Measurements from ENCODE around the gene TTC24. TPM values are rescaled to one million over a fixed set of nuclear protein-coding genes. Genes with fewer than 3 reads are reported as not detected.

TTC24 gene
- polyA plus RNA-seq, 3 donors: 0.14 to 0.31 TPM; not detected in 1

DNA sequence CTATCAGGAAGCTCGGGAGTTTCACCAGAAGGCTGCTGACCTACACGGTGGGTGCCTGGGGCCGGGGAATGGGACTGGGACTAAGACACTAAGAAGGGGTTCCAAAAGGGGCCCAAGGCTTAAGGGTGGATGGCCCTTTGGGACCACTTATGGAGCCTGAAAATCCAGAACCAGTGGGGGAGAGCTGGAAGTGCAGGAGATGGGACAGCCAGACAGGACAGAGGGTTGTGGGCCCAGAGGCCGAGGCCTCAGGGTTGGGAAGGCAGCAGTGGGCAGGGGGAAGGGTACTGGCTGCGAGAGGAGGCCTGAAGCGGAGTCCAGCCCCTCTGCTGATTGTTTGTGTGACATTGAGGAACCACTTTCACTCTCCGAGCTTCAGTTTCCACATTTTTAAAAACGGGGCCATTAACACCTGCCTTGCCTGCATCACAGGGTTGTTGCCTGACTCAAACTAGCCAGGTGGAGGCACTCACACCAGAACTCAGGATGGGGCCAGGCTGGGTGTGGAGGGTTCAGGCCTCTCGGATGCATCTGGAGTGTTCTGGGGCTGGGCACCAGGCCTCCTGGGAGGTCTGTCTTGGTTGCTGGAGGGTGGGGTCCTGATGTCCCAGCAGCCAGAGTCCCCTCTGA lies 3.0 kb downstream of the TTC24 start:
- Mint-ChIP-seq H3K27me3 (ENCODE audit: low read depth in 3 of 3) (peaks cover 0 to 6% (median 2%) of the 10 kb centered on the region in 3 donors), H3K9me3 (no peaks in the 10 kb centered on the region), H3K4me1 (peaks cover 28% of the 10 kb centered on the region), H3K4me3 (peak overlapping the region; percentile 64 to 80), H3K36me3 (no peaks in the 10 kb centered on the region), H3K27ac (peak overlapping the region in 4 of 7 donors; percentile 4 to 80 (median 38))
- Histone ChIP-seq H3K9me3 (replicated peaks in 1 of 2; ENCODE audit: control insufficient read depth in 1 of 2, insufficient read depth in 1 of 2, low read length in 2 of 2) (no peaks in the 10 kb centered on the region), H2AFZ (ENCODE audit: insufficient read depth, low read depth, low read length, poor library complexity, severe bottlenecking) (peak overlapping the region; percentile 94), H3K36me3 (replicated peaks in 1 of 2; ENCODE audit: control insufficient read depth in 1 of 2, insufficient read depth in 2 of 2, low read length in 2 of 2) (no peaks in the 10 kb centered on the region), H3K4me2 (replicated peaks; ENCODE audit: extremely low read depth, low read length, poor library complexity, severe bottlenecking) (peak overlapping the region; percentile 47), H3K27me3 (ENCODE audit: control insufficient read depth in 2 of 2, insufficient read depth in 2 of 2, low read length in 2 of 2) (no peaks in the 10 kb centered on the region), H3K9ac (ENCODE audit: insufficient read depth, low read length, poor library complexity, severe bottlenecking) (peak overlapping the region; percentile 45), H3K27ac (ENCODE audit: low read depth in 1 of 2, low read length in 2 of 2) (peak overlapping the region; percentile 13 to 51), H4K20me1 (ENCODE audit: insufficient read depth, low read length) (no peaks in the 10 kb centered on the region), H3K79me2 (ENCODE audit: insufficient read depth, low read length) (no peaks in the 10 kb centered on the region), H3K4me1 (ENCODE audit: control insufficient read depth in 1 of 2, insufficient read depth in 2 of 2, low read length in 2 of 2) (peaks cover 16 to 20% of the 10 kb centered on the region in 2 donors), H3K4me3 (replicated peaks in 1 of 3; ENCODE audit: low read depth in 2 of 3, low read length in 3 of 3) (peak overlapping the region in 1 of 3 experiments; percentile 46)
- no peak for DNase-seq
- WGBS (ENCODE audit: insufficient coverage): 28% methylated on average over 6 of the region's 9 CpGs
- intact Hi-C loops (cut with micrococcal nuclease): loop anchor here in 1 of 2 donors (1.0 to 5.0 kb wide), 2 partner anchors 9 to 40 kb away; partner anchors contain the start of gene NAXE
- TF ChIP-seq, protein P1, sequence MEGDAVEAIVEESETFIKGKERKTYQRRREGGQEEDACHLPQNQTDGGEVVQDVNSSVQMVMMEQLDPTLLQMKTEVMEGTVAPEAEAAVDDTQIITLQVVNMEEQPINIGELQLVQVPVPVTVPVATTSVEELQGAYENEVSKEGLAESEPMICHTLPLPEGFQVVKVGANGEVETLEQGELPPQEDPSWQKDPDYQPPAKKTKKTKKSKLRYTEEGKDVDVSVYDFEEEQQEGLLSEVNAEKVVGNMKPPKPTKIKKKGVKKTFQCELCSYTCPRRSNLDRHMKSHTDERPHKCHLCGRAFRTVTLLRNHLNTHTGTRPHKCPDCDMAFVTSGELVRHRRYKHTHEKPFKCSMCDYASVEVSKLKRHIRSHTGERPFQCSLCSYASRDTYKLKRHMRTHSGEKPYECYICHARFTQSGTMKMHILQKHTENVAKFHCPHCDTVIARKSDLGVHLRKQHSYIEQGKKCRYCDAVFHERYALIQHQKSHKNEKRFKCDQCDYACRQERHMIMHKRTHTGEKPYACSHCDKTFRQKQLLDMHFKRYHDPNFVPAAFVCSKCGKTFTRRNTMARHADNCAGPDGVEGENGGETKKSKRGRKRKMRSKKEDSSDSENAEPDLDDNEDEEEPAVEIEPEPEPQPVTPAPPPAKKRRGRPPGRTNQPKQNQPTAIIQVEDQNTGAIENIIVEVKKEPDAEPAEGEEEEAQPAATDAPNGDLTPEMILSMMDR (IDR thresholded peaks at IDR 0.05): no peak

DNA sequence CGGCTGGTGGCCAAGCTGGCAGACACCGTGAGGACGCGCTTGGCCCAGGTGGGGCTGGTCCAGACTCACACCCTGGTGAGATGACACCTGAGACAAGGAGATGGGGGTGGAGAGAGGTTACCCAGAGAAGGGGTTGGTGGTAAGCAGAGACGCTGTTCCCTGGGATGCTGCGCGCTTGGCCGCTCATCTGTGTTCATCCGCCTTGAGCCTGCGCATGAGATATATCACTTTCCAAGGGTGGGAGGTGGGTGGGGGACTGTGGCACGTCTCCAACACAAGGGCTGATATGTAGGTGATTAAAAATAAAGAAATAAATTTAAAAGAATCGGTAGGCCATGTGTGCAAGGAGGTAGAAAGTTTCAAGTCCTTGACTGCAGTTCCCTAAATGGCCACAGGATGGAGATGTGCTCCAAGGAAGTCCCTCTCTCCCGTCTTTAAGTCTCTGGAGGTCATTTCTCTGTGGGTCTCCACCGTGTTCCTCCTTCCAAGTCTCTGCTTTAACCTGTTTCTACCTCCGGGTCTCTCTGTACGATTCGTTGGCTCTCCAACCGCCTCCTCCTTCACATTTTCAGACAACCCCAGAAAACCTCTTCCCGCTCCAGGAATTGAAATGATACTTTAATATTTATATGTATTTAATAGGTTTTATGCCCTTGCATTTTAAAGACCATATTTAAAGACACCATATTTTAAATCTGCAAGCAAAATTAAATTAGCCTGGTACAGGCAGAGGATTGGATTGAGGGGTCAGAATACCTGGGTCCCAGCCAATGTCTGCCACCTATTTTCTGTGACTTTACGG lies 4.5 kb downstream of the TTC24 start:
- Histone ChIP-seq H3K79me2 (ENCODE audit: insufficient read depth, low read length) (no peaks in the 10 kb centered on the region), H3K4me3 (replicated peaks in 1 of 3; ENCODE audit: low read depth in 2 of 3, low read length in 3 of 3) (no peak overlapping the region), H3K9ac (ENCODE audit: insufficient read depth, low read length, poor library complexity, severe bottlenecking) (no peak overlapping the region), H4K20me1 (ENCODE audit: insufficient read depth, low read length) (no peaks in the 10 kb centered on the region), H3K36me3 (replicated peaks in 1 of 2; ENCODE audit: control insufficient read depth in 1 of 2, insufficient read depth in 2 of 2, low read length in 2 of 2) (no peaks in the 10 kb centered on the region), H3K27me3 (ENCODE audit: control insufficient read depth in 2 of 2, insufficient read depth in 2 of 2, low read length in 2 of 2) (no peaks in the 10 kb centered on the region), H3K27ac (ENCODE audit: low read depth in 1 of 2, low read length in 2 of 2) (no peak overlapping the region), H3K4me2 (replicated peaks; ENCODE audit: extremely low read depth, low read length, poor library complexity, severe bottlenecking) (no peak overlapping the region), H2AFZ (ENCODE audit: insufficient read depth, low read depth, low read length, poor library complexity, severe bottlenecking) (peak overlapping the region; percentile 35), H3K4me1 (ENCODE audit: control insufficient read depth in 1 of 2, insufficient read depth in 2 of 2, low read length in 2 of 2) (peaks cover 16 to 20% of the 10 kb centered on the region in 2 donors), H3K9me3 (replicated peaks in 1 of 2; ENCODE audit: control insufficient read depth in 1 of 2, insufficient read depth in 1 of 2, low read length in 2 of 2) (no peaks in the 10 kb centered on the region)
- Mint-ChIP-seq H3K9me3 (no peaks in the 10 kb centered on the region), H3K4me1 (peaks cover 28% of the 10 kb centered on the region), H3K27ac (no peak overlapping the region), H3K4me3 (no peak overlapping the region), H3K36me3 (no peaks in the 10 kb centered on the region), H3K27me3 (ENCODE audit: low read depth in 3 of 3) (peaks cover 0 to 3% (median 2%) of the 10 kb centered on the region in 3 donors)
- TF ChIP-seq, protein P1 (IDR thresholded peaks at IDR 0.05): peak; percentile 96
- peak; percentile 67 to 79 (median 78) for DNase-seq
- 70% methylated on average over 10 of the region's 20 CpGs for WGBS (ENCODE audit: insufficient coverage)
- intact Hi-C loops (cut with micrococcal nuclease): loop anchor here in 1 of 2 donors (2.0 to 5.0 kb wide), 2 partner anchors 25 to 42 kb away; no protein-coding TSS in a partner anchor
